NCI-H2029 treated with DMSO at 0.1 percent for 48 hours (cell line): Measurements from ENCODE around the gene FLAD1.
A peak's percentile ranks its signal among the peaks of the same experiment; 100 is the strongest.
"Not testable (repeated sequence)": the region's sequence is repeated elsewhere in the genome, so short reads cannot be mapped to it uniquely, and the experiment has no call there.

Source experiments
- DNase-seq: peaks from one replicate; lab custom pipeline; 2025; lab: John Stamatoyannopoulos, UW

The FLAD1 gene

GRCh38 chr1:154990276-154990675 is 7.1 kb downstream of the FLAD1 start:
- DNase-seq, result no peak

DNA sequence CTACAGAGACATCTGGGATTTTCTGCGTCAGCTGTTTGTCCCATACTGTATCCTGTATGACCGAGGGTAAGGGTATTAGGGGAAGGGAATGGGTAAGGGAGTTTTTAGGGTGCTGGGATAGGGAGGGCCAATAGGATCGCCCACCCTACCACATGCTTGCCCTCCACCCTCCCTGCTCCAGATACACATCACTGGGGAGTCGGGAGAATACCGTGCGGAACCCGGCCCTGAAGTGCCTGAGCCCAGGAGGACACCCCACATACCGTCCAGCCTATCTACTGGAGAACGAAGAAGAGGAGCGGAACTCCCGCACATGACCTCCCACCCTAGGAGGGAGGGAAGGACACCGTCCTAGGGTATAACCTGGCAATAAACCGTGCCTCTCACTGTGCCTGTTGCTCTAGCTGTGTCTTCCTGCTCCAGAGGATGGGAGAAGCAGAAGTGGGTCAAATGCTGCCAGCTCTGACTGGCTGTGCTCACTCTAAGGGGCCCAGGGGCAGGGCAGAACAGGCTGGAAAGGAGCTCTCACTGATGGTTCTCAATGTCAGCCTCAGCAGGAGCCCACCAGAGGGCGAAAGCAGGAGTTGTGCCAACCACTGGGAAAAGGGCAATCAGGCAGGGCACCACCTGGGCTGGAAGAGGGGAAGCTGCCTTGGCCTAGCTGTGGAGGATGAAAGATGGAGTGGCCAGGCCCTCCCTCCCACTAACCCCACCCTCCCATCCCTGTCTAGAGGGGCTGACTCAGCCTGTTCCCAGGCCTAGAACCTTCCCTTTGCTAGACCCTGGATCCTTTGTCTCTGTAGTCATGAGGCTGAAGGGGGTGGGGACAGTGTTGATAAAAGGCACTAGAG is 9.8 kb downstream of the FLAD1 start:
- no peak for DNase-seq

GRCh38 chr1:154993572-154994268 is 10.6 kb downstream of the FLAD1 start, which contains the start of gene LENEP:
Gene LENEP (plus strand): TSS chr1:154993586. CDS start chr1:154993608, 22 bp downstream.
- DNase-seq, result no peak

DNA sequence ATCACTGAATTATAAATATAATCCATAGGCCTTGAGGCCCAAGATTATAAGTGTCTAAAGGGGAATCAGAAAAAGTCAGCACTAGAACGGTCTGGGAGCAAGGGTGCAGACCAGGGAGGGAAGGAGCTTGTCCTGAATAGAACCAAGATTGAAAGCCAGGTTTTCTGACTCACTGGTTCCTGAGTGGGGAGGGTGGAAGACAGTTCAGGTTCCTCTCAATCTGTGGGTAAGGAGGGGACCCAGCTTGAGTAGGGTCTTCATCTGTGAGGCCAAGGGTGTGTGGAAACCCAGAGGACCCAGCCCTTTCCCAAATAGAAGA is 11.1 kb downstream of the FLAD1 start:
- no peak for DNase-seq

- no peak for DNase-seq
These were observed 11.4 kb downstream of the FLAD1 start for GRCh38 chr1:154994591-154994990.

- DNase-seq, result not testable (repeated sequence)
These were observed 12.3 kb downstream of the FLAD1 start for GRCh38 chr1:154995301-154995983.

- no peak for DNase-seq
These were observed 14.0 kb downstream of the FLAD1 start for GRCh38 chr1:154996966-154997701.

DNA sequence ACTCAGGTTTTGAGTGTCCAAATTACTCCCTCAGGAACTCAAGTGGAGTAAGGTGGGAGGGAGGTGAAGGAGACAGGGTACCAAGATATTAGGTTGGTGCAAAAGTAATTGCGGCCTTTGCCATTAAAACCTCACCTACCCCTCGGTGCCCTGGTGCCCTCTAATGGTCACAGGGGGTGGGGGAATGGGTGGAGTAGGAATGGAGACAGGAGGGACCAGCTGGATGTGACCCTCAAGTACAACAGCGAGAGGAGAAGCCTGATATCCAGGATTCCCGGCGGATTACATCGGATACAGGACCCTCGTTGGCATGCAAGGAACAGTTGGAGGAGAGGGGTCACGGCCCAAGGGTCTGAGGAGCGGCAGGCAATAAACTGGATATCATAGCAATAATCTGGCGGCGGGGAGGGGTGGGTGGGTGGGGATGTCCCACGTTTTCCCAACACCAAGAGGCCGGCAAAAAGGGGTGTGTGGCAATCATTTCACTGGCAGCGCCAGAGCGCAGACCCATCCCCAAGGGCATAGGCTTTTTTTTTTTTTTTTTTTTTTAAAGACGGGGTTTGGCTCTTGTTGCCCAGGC is 15.1 kb downstream of the FLAD1 start:
- DNase-seq, result no peak

- DNase-seq, result peak; percentile 41
These were observed 15.8 kb downstream of the FLAD1 start for GRCh38 chr1:154998818-154999570.

DNA sequence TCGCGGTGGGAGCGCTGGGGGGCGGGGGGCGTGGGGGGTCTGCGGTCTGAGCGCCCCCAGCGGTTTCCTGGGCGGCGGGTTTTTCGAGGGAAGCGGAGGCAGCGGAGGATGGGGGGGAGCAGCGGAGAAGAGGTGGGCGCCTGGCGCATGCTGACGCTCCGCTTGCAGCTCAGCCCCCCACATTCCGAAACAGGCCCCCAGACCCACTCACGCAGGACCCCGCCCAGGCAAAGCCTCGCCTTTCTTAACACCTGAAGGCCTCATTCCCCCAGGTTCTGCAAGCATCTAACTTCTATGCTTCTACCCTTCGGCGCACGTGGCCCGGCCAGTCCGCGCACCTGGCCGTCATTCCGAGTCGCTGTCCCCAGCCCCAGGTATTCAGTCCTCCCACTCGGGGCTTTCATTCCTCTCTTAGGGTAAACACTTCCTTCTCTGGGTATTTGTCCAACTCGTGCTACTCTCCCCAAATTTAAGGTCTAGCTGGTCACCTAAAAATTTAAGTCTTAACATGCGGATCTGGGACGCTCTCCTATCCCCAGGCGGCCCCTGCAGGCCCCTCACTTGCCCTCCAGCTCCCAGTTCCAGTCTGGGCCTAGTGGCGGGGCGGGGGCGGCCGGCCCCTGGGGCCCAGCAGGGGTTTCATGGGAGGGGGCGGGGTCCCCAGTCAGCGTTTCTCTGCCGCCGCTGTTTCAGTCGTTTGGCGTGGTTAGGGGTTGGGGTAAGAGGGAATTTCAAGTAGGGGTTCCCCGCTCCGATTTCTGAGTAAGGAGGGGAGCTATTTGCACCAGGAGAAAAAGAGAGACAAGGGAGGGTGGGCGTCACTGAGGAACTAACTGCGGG is 16.6 kb downstream of the FLAD1 start:
- DNase-seq, result peak; percentile 53

DNA sequence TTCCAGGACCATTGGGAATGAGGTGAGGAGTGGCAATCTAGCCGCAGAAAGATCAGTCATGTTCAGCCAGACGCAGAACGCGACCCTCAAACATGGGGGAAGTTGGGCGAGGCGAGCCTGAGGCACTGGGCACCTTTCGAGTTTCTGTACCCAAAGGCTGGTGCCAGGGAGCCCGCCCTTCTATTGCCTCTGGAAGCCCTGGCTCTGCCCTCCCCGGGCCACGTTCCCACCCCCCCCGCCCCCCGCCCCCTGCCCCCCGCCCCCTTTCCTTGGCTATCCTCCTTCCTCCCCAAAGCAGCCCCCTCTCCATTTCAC is 17.2 kb downstream of the FLAD1 start:
- no peak for DNase-seq

DNA sequence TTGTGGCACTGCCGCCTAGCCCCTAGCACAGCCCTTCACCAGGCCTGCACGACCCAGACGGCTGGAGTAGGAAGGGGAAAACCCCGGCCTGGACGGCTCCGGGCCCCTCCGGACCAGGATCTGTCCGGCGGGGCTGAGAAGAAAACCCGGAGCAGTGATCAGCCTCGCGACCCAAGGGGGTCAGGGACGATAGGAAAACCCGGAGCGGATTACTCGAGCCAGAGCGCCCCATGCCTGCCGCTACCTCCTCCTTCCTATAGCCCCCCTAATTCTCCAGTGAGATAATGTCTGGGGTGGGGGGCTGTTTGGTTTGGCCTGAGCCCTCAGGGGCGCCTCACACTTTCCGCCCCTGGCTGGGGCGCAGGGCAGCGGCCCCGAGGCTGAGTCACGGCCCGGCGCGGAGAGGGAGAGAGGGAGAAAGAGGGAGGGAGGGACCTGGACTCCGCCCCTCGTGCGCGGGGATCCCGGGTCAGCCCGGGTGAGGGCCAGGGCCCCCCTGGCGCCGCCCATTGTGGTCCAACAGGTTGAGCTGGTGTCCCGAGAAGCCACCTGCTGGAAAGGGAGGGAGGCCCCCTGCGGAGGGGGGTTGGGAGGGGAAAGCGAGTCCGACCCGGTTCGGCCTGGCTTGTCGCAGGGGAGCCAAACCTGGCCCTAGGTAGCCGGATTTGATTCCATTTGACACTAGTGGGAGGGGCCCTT is 17.7 kb downstream of the FLAD1 start:
- peak; percentile 73 for DNase-seq

DNA sequence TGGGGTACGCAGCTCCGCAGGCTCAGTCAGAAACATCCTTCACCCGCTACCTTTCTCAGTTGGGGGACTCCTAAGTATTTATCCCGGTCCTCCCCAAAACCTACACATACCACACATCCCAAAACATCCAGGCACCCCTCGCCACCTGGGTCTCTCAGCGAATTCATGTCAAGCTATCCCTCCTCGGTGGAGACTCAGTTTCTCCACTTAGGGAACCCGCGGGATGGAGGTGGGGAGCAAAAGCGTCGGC is 18.2 kb downstream of the FLAD1 start:
- DNase-seq, result no peak

DNA sequence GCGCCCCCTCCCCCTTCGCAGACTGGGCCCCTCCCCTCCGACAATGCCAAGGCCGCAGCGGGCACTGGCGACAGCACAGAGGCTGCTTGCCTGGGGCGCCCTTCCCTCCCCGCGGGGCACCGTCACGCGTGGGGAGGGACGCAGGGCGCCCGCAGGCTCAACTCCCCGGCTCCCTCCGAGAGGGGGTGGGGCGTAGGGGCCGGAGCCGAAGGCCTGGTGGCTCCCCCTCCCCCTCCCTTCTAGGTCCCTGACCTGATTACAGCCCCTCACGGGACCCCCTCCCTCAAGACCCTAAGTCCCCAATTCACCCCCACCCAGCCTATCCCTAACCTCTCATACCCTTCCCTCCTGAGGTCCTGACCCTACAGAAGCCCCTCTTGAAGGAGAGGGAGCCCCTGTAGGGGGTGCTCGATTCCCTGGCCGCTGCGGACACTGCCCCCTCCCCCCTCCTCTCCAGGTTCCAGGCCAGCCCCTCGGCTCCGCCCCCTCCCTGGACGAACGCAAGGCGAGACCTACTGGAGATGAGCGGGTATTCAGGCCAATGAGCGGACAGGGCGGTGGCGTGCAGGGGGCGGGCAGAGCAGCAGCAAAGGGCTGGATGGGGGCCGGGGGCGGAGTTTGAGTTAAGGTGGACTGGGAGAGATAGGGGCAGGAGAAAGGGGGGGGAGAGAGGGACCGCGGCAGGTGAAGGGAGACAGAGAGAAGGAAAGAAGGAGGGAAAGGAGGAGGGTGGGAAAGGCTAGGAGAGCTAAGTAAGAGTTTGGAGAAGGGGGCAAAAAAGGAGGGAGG is 18.7 kb downstream of the FLAD1 start:
- peak; percentile 94 for DNase-seq

DNA sequence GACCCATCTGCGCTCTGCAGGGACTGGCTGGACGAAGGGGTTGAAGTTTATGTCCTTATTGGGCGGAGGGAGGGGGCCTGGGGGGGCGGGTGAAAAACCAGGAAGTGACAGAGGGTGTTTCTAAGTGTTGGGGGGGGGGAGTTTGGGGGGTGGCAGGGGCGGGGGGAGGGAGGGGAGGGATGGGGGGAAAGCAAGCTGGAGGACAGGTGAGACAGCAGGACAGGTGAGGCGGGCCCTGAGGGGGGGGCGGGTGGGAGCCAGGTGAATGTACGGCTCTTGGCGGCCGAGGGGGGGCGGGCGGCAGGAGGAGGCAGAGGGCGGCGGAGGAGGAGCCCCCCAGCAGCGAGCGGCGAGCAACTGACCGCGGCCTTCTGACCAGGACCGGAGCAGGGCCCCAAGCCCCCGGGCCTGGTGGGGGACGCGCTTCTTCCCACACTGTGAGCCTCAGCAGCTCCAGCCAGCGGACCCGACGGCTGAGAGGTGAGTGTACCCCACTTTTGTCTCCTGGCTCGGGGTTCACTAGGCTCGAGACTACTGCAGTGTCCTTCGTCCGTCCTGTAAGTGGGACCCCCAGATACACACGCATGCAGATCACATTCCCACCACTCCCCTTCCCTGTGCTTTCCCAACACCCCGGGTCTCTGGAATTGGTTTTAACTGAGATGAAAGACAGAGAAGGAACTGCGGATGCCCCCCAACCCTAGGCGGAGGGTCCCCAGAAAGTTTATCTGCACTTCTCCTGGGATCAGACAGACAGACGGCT is 19.5 kb downstream of the FLAD1 start, which contains the start of gene ZBTB7B:
ZBTB7B (plus strand) TSS at position 339 of the 763 bp plus-strand sequence. CDS start 11,859 bp downstream, outside the sequence.
- no peak for DNase-seq

DNA sequence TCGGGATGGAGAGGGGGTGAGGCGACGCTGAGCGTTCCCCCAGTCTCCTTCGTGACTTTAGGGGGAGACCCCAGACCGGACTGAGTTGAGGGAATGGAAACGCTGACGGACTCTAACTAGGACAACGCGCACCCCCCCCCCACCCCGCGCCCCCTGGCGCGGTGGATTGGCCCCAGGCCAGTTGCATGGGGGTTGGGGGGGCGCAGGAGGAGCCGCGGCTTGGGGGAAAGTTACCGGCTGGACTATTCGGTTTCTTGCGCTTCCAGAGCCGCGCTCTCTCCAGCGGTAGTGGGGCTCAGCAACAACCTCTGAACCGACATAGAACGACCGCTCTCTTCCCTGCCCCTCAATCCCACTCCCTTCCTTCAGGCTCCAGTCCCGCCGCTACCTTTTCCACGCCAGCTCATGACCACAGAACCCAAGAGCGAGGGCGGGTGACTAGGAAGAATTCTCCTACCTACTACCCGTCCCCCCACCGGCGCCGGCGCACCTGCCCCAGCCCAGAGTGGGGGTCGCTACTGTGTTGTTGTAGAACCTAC is 20.2 kb downstream of the FLAD1 start:
- no peak for DNase-seq

DNA sequence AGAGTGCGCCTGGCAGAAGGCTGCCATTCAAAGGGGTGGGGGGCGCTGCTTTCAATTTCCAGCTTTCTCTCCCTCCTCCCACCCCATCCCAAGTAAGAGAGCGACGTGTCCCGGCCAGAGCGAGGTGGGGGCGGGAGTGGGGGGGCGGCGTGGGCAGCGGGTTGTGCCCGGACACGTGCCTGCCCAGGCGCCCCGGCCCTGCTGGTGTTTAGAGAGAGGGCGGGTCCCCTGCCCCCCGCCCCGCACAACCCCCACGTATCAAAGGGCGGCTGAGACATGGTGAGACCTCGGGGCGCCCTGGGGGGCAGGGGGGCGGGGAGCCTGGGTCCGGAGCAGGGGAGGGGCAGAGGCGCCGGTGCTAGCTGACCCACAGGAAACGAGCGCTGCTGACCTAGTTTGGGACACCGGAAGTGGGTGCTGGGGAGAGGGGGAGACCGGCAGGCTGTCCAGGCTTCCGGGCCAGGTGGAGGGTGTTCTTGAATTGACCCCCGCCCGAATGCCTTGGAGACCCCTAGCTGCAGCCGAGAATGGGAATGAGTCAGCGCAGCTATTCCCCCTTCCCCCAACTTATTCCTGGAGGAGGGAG is 20.7 kb downstream of the FLAD1 start:
- no peak for DNase-seq
